Measurements from ENCODE around the gene TGFBR3.
"Not testable (repeated sequence)": the region's sequence is repeated elsewhere in the genome, so short reads cannot be mapped to it uniquely, and the experiment has no call there.

Gene TGFBR3

GRCh38 chr1:91674107-91674506 is 211.8 kb downstream of the TGFBR3 start:
- DNase-seq, result no peak

GRCh38 chr1:91673613-91674012 is 212.3 kb downstream of the TGFBR3 start:
- no peak for DNase-seq

- DNase-seq, result no peak
These were observed 213.3 kb downstream of the TGFBR3 start for GRCh38 chr1:91672601-91673161.

- DNase-seq, result no peak
These were observed 215.2 kb downstream of the TGFBR3 start for GRCh38 chr1:91670781-91671180.

- DNase-seq, result no peak
These were observed 216.2 kb downstream of the TGFBR3 start for GRCh38 chr1:91669584-91670350.

GRCh38 chr1:91666651-91667050 is 219.3 kb downstream of the TGFBR3 start:
- not testable (repeated sequence) for DNase-seq

GRCh38 chr1:91661121-91661520 is 224.8 kb downstream of the TGFBR3 start:
- no peak for DNase-seq

GRCh38 chr1:91660708-91661107 is 225.2 kb downstream of the TGFBR3 start:
- no peak for DNase-seq

GRCh38 chr1:91655912-91656449 is 230.0 kb downstream of the TGFBR3 start:
- no peak for DNase-seq

- DNase-seq, result no peak
These were observed 232.8 kb downstream of the TGFBR3 start for GRCh38 chr1:91653183-91653582.

GRCh38 chr1:91651661-91652071 is 234.3 kb downstream of the TGFBR3 start:
- no peak for DNase-seq

- no peak for DNase-seq
These were observed 234.7 kb downstream of the TGFBR3 start for GRCh38 chr1:91651243-91651642.

GRCh38 chr1:91650764-91651163 is 235.2 kb downstream of the TGFBR3 start:
- DNase-seq, result no peak

GRCh38 chr1:91647061-91647460 is 238.9 kb downstream of the TGFBR3 start:
- no peak for DNase-seq

GRCh38 chr1:91645031-91645430 is 240.9 kb downstream of the TGFBR3 start:
- DNase-seq, result no peak

- DNase-seq, result no peak
These were observed 242.5 kb downstream of the TGFBR3 start for GRCh38 chr1:91643431-91643830.

GRCh38 chr1:91640877-91641526 is 244.9 kb downstream of the TGFBR3 start:
- DNase-seq, result no peak

- DNase-seq, result no peak
These were observed 248.4 kb downstream of the TGFBR3 start for GRCh38 chr1:91637539-91637994.

GRCh38 chr1:91635763-91636162 is 250.2 kb downstream of the TGFBR3 start:
- DNase-seq, result no peak

GRCh38 chr1:91633438-91633837 is 252.5 kb downstream of the TGFBR3 start:
- DNase-seq, result no peak

- no peak for DNase-seq
These were observed 254.1 kb downstream of the TGFBR3 start for GRCh38 chr1:91631718-91632330.

- DNase-seq, result no peak
These were observed 255.1 kb downstream of the TGFBR3 start for GRCh38 chr1:91630803-91631202.

All from effector CD8-positive, alpha-beta T cell (primary cell).